ENCODE data around the gene FBRSL1. TPM values are rescaled to one million over a fixed set of nuclear protein-coding genes. Genes with fewer than 3 reads are reported as not detected.
A peak's percentile ranks its signal among the peaks of the same experiment; 100 is the strongest.
"Not testable (repeated sequence)": the region's sequence is repeated elsewhere in the genome, so short reads cannot be mapped to it uniquely, and the experiment has no call there.

Gene FBRSL1
- total RNA-seq, 2 experiments from 2014 or later = 36.7 to 47.0 TPM

GRCh38 chr12:132469423-132469822 lies 20.5 kb upstream of the FBRSL1 start:
- POLR2A ChIA-PET = no interaction called here
- peaks cover 2% of the 10 kb centered on the region for H3K9me3 Mint-ChIP-seq
- peaks cover 19% of the 10 kb centered on the region for H3K4me1 Mint-ChIP-seq
- no peak overlapping the region for H3K27ac Mint-ChIP-seq
- DNase-seq = no peak
- CTCF ChIA-PET = no interaction called here
- H3K36me3 Mint-ChIP-seq (ENCODE audit: low read depth) = no peaks in the 10 kb centered on the region
- H3K4me3 Mint-ChIP-seq = no peak overlapping the region
- peaks cover 23% of the 10 kb centered on the region for H3K27me3 Mint-ChIP-seq

- H3K9me3 Mint-ChIP-seq = peaks cover 2% of the 10 kb centered on the region
- ChIA-PET POLR2A (no interaction called here), CTCF (no interaction called here)
- no peak overlapping the region for H3K27ac Mint-ChIP-seq
- peaks cover 20% of the 10 kb centered on the region for H3K4me1 Mint-ChIP-seq
- H3K36me3 Mint-ChIP-seq (ENCODE audit: low read depth) = no peaks in the 10 kb centered on the region
- H3K4me3 Mint-ChIP-seq = no peak overlapping the region
- no peak for DNase-seq
- peaks cover 23% of the 10 kb centered on the region for H3K27me3 Mint-ChIP-seq
Observed at GRCh38 chr12:132470397-132470796, 19.6 kb upstream of the FBRSL1 start.

GRCh38 chr12:132471011-132471857 lies 18.7 kb upstream of the FBRSL1 start:
- H3K36me3 Mint-ChIP-seq (ENCODE audit: low read depth) = peaks cover 4% of the 10 kb centered on the region
- peaks cover 28% of the 10 kb centered on the region for H3K4me1 Mint-ChIP-seq
- ChIA-PET CTCF (no interaction called here), POLR2A (no interaction called here)
- peaks cover 2% of the 10 kb centered on the region for H3K9me3 Mint-ChIP-seq
- no peak overlapping the region for H3K4me3 Mint-ChIP-seq
- DNase-seq = no peak
- no peak overlapping the region for H3K27ac Mint-ChIP-seq
- H3K27me3 Mint-ChIP-seq = peaks cover 23% of the 10 kb centered on the region

- Mint-ChIP-seq H3K4me1 (peaks cover 34% of the 10 kb centered on the region), H3K9me3 (peaks cover 2% of the 10 kb centered on the region), H3K27ac (no peak overlapping the region), H3K4me3 (peak overlapping the region; percentile 53), H3K36me3 (ENCODE audit: low read depth) (peaks cover 5% of the 10 kb centered on the region), H3K27me3 (peaks cover 23% of the 10 kb centered on the region)
- CTCF ChIA-PET = no interaction called here
- POLR2A ChIA-PET = no interaction called here
- no peak for DNase-seq
Observed at GRCh38 chr12:132471858-132472255, 18.1 kb upstream of the FBRSL1 start.

GRCh38 chr12:132472386-132472785 lies 17.6 kb upstream of the FBRSL1 start:
- CTCF ChIA-PET = no interaction called here
- Mint-ChIP-seq H3K27ac (peak overlapping the region; percentile 35), H3K9me3 (peaks cover 2% of the 10 kb centered on the region), H3K36me3 (ENCODE audit: low read depth) (peaks cover 5% of the 10 kb centered on the region), H3K4me1 (peaks cover 39% of the 10 kb centered on the region), H3K4me3 (peak overlapping the region; percentile 53), H3K27me3 (peaks cover 23% of the 10 kb centered on the region)
- POLR2A ChIA-PET = no interaction called here
- no peak for DNase-seq

GRCh38 chr12:132474237-132474741 lies 15.7 kb upstream of the FBRSL1 start:
- peak overlapping the region; percentile 58 for H3K4me3 Mint-ChIP-seq

GRCh38 chr12:132474799-132475303 lies 15.1 kb upstream of the FBRSL1 start:
- POLR2A ChIA-PET = interaction anchor here (1.1 to 1.3 kb wide), 2 partner anchors 11 to 14 kb away, joined by 4 to 17 read pairs; no protein-coding TSS in a partner anchor
- CTCF ChIA-PET; H3K36me3 Mint-ChIP-seq (ENCODE audit: low read depth); H3K27ac Mint-ChIP-seq; H3K9me3 Mint-ChIP-seq; H3K27me3 Mint-ChIP-seq; H3K4me3 Mint-ChIP-seq; DNase-seq: not testable (repeated sequence)
- H3K4me1 Mint-ChIP-seq = peaks cover 35% of the 10 kb centered on the region

More at GRCh38 chr12:132474237-132474741, 15.7 kb upstream of the FBRSL1 start:
- peaks cover 2% of the 10 kb centered on the region for H3K9me3 Mint-ChIP-seq
- H3K27me3 Mint-ChIP-seq = peaks cover 14% of the 10 kb centered on the region
- ChIA-PET POLR2A (no interaction called here), CTCF (no interaction called here)
- peak; percentile 40 for DNase-seq
- H3K4me1 Mint-ChIP-seq = peaks cover 41% of the 10 kb centered on the region
- H3K27ac Mint-ChIP-seq = peak overlapping the region; percentile 40
- peaks cover 5% of the 10 kb centered on the region for H3K36me3 Mint-ChIP-seq (ENCODE audit: low read depth)

GRCh38 chr12:132475304-132476037 lies 14.5 kb upstream of the FBRSL1 start:
- H3K27me3 Mint-ChIP-seq = peaks cover 6% of the 10 kb centered on the region
- peak overlapping the region; percentile 73 for H3K27ac Mint-ChIP-seq
- peaks cover 35% of the 10 kb centered on the region for H3K4me1 Mint-ChIP-seq
- DNase-seq = peak; percentile 53
- ChIA-PET POLR2A (interaction anchor here (1.1 to 1.3 kb wide), 2 partner anchors 10 to 13 kb away, joined by 4 to 17 read pairs; no protein-coding TSS in a partner anchor), CTCF (no interaction called here)
- H3K4me3 Mint-ChIP-seq = peak overlapping the region; percentile 58
- H3K9me3 Mint-ChIP-seq = peaks cover 2% of the 10 kb centered on the region
- peaks cover 5% of the 10 kb centered on the region for H3K36me3 Mint-ChIP-seq (ENCODE audit: low read depth)

GRCh38 chr12:132476038-132476414 lies 13.9 kb upstream of the FBRSL1 start:
- Mint-ChIP-seq H3K27ac (peak overlapping the region; percentile 35), H3K9me3 (peaks cover 2% of the 10 kb centered on the region), H3K4me1 (peaks cover 33% of the 10 kb centered on the region), H3K36me3 (ENCODE audit: low read depth) (peaks cover 5% of the 10 kb centered on the region), H3K4me3 (peak overlapping the region; percentile 51), H3K27me3 (peaks cover 4% of the 10 kb centered on the region)
- POLR2A ChIA-PET = interaction anchor here (0.9 to 3.8 kb wide), 4 partner anchors 10 to 353 kb away, joined by 3 to 30 read pairs (median 14); no protein-coding TSS in a partner anchor
- CTCF ChIA-PET = no interaction called here
- no peak for DNase-seq

- H3K27me3 Mint-ChIP-seq = peaks cover 4% of the 10 kb centered on the region
- no peak for DNase-seq
- peak overlapping the region; percentile 44 for H3K27ac Mint-ChIP-seq
- H3K4me3 Mint-ChIP-seq = peak overlapping the region; percentile 51
- ChIA-PET POLR2A (interaction anchor here (0.9 to 3.8 kb wide), 3 partner anchors 10 to 353 kb away, joined by 3 to 30 read pairs (median 11); no protein-coding TSS in a partner anchor), CTCF (no interaction called here)
- H3K9me3 Mint-ChIP-seq = peaks cover 2% of the 10 kb centered on the region
- peaks cover 5% of the 10 kb centered on the region for H3K36me3 Mint-ChIP-seq (ENCODE audit: low read depth)
- peaks cover 31% of the 10 kb centered on the region for H3K4me1 Mint-ChIP-seq
Observed at GRCh38 chr12:132476421-132476820, 13.5 kb upstream of the FBRSL1 start.

GRCh38 chr12:132477017-132477702 lies 12.8 kb upstream of the FBRSL1 start:
- H3K4me3 Mint-ChIP-seq = peak overlapping the region; percentile 10
- POLR2A ChIA-PET = interaction anchor here (0.9 to 3.8 kb wide), 4 partner anchors 9 to 352 kb away, joined by 3 to 30 read pairs (median 8); no protein-coding TSS in a partner anchor
- peaks cover 2% of the 10 kb centered on the region for H3K9me3 Mint-ChIP-seq
- CTCF ChIA-PET = interaction anchor here (0.9 kb wide), 1 partner anchor 29 kb away, joined by 3 read pairs; no protein-coding TSS in a partner anchor
- H3K27me3 Mint-ChIP-seq = peaks cover 3% of the 10 kb centered on the region
- peaks cover 28% of the 10 kb centered on the region for H3K4me1 Mint-ChIP-seq
- H3K27ac Mint-ChIP-seq = peak overlapping the region; percentile 44
- peak; percentile 33 for DNase-seq
- H3K36me3 Mint-ChIP-seq (ENCODE audit: low read depth) = peaks cover 5% of the 10 kb centered on the region

- peaks cover 3% of the 10 kb centered on the region for H3K27me3 Mint-ChIP-seq
- H3K4me3 Mint-ChIP-seq = no peak overlapping the region
- POLR2A ChIA-PET = interaction anchor here (1.3 to 3.8 kb wide), 3 partner anchors 8 to 27 kb away, joined by 4 to 30 read pairs (median 11); no protein-coding TSS in a partner anchor
Observed at GRCh38 chr12:132477703-132478432, 12.1 kb upstream of the FBRSL1 start.

More at GRCh38 chr12:132477703-132478432, 12.1 kb upstream of the FBRSL1 start:
- H3K4me1 Mint-ChIP-seq = peaks cover 26% of the 10 kb centered on the region
- H3K9me3 Mint-ChIP-seq = no peaks in the 10 kb centered on the region
- H3K27ac Mint-ChIP-seq = peak overlapping the region; percentile 19
- CTCF ChIA-PET = interaction anchor here (0.9 kb wide), 1 partner anchor 28 kb away, joined by 3 read pairs; no protein-coding TSS in a partner anchor
- no peak for DNase-seq
- H3K36me3 Mint-ChIP-seq (ENCODE audit: low read depth) = peaks cover 5% of the 10 kb centered on the region

All from activated CD4-positive, alpha-beta memory T cell treated with anti-CD3 and anti-CD28 coated beads, Interleukin-2, amount 10 ng/mL, durations not matched to agents 7 days and 5 days (primary cell).